Measurements from ENCODE around the gene PCBP2. TPM values are rescaled to one million over a fixed set of nuclear protein-coding genes. Genes with fewer than 3 reads are reported as not detected.

PCBP2 gene
- polyA plus RNA-seq, 3 donors = 79.6 to 588 (median 81.9) TPM

- DNase-seq = no peak
- H3K4me1 ChIP-seq (ENCODE audit: control insufficient read depth in 1 of 2, insufficient read depth in 2 of 2, low read length in 2 of 2) = peaks cover 12 to 17% of the 10 kb centered on the region in 2 donors
- Mint-ChIP-seq H3K27ac (no peak overlapping the region), H3K36me3 (peaks cover 45 to 50% of the 10 kb centered on the region in 2 donors), H3K9me3 (no peaks in the 10 kb centered on the region), H3K27me3 (ENCODE audit: low read depth in 3 of 3) (peaks cover 0 to 3% (median 0%) of the 10 kb centered on the region in 3 donors), H3K4me3 (no peak overlapping the region), H3K4me1 (peaks cover 15% of the 10 kb centered on the region)
- H3K9me3 ChIP-seq (replicated peaks in 1 of 2; ENCODE audit: control insufficient read depth in 1 of 2, insufficient read depth in 1 of 2, low read length in 2 of 2) = no peaks in the 10 kb centered on the region
- 89% methylated on average over 3 of the region's 6 CpGs for WGBS (ENCODE audit: insufficient coverage)
- peak overlapping the region; percentile 88 for H3K4me2 ChIP-seq (replicated peaks; ENCODE audit: extremely low read depth, low read length, poor library complexity, severe bottlenecking)
- intact Hi-C loops (cut with micrococcal nuclease) = loop anchor here (5.0 kb wide), 4 partner anchors 48 to 223 kb away; partner anchors contain the start of genes ATP5MC2 (in 1 of the 2), MYG1 (in 1 of the 2), PFDN5 (in 1 of the 2) and TARBP2 (in 1 of the 2)
- peaks cover 69% of the 10 kb centered on the region for H3K79me2 ChIP-seq (ENCODE audit: insufficient read depth, low read length)
- H3K9ac ChIP-seq (ENCODE audit: insufficient read depth, low read length, poor library complexity, severe bottlenecking) = no peak overlapping the region
- H3K36me3 ChIP-seq (replicated peaks in 1 of 2; ENCODE audit: control insufficient read depth in 1 of 2, insufficient read depth in 2 of 2, low read length in 2 of 2) = peaks cover 52 to 58% of the 10 kb centered on the region in 2 donors
- H3K4me3 ChIP-seq (replicated peaks in 1 of 3; ENCODE audit: low read depth in 2 of 3, low read length in 3 of 3) = peak overlapping the region in 1 of 3 experiments; percentile 87
- TF ChIP-seq CTCF (IDR thresholded peaks at IDR 0.05) = no peak
- H3K27ac ChIP-seq (ENCODE audit: low read depth in 1 of 2, low read length in 2 of 2) = peak overlapping the region in 1 of 2 donors; percentile 50
- H2AFZ ChIP-seq (ENCODE audit: insufficient read depth, low read depth, low read length, poor library complexity, severe bottlenecking) = no peak overlapping the region
- peaks cover 77% of the 10 kb centered on the region for H4K20me1 ChIP-seq (ENCODE audit: insufficient read depth, low read length)
- H3K27me3 ChIP-seq (ENCODE audit: control insufficient read depth in 2 of 2, insufficient read depth in 2 of 2, low read length in 2 of 2) = no peaks in the 10 kb centered on the region
Observed at GRCh38 chr12:53453953-53454640, 2.2 kb downstream of the PCBP2 start.

GRCh38 chr12:53454707-53455106 is 2.8 kb downstream of the PCBP2 start:
- Histone ChIP-seq H4K20me1 (ENCODE audit: insufficient read depth, low read length) (peaks cover 83% of the 10 kb centered on the region), H3K9me3 (replicated peaks in 1 of 2; ENCODE audit: control insufficient read depth in 1 of 2, insufficient read depth in 1 of 2, low read length in 2 of 2) (no peaks in the 10 kb centered on the region), H3K36me3 (replicated peaks in 1 of 2; ENCODE audit: control insufficient read depth in 1 of 2, insufficient read depth in 2 of 2, low read length in 2 of 2) (peaks cover 58 to 63% of the 10 kb centered on the region in 2 donors), H3K9ac (ENCODE audit: insufficient read depth, low read length, poor library complexity, severe bottlenecking) (no peak overlapping the region), H3K4me3 (replicated peaks in 1 of 3; ENCODE audit: low read depth in 2 of 3, low read length in 3 of 3) (no peak overlapping the region), H3K27me3 (ENCODE audit: control insufficient read depth in 2 of 2, insufficient read depth in 2 of 2, low read length in 2 of 2) (no peaks in the 10 kb centered on the region), H3K4me1 (ENCODE audit: control insufficient read depth in 1 of 2, insufficient read depth in 2 of 2, low read length in 2 of 2) (peaks cover 12 to 17% of the 10 kb centered on the region in 2 donors), H2AFZ (ENCODE audit: insufficient read depth, low read depth, low read length, poor library complexity, severe bottlenecking) (no peak overlapping the region), H3K79me2 (ENCODE audit: insufficient read depth, low read length) (peaks cover 75% of the 10 kb centered on the region), H3K27ac (ENCODE audit: low read depth in 1 of 2, low read length in 2 of 2) (peak overlapping the region in 1 of 2 donors; percentile 50), H3K4me2 (replicated peaks; ENCODE audit: extremely low read depth, low read length, poor library complexity, severe bottlenecking) (no peak overlapping the region)
- no peak overlapping the region for H3K4me3 Mint-ChIP-seq
- H3K36me3 Mint-ChIP-seq = peaks cover 49 to 56% of the 10 kb centered on the region in 2 donors
- intact Hi-C loops (cut with micrococcal nuclease) = loop anchor here (5.0 kb wide), 4 partner anchors 48 to 223 kb away; partner anchors contain the start of genes ATP5MC2 (in 1 of the 2), MYG1 (in 1 of the 2), PFDN5 (in 1 of the 2) and TARBP2 (in 1 of the 2)
- 100% methylated on average over 1 of the region's 3 CpGs for WGBS (ENCODE audit: insufficient coverage)
- H3K4me1 Mint-ChIP-seq = peaks cover 15% of the 10 kb centered on the region
- no peak for DNase-seq
- no peaks in the 10 kb centered on the region for H3K9me3 Mint-ChIP-seq
- no peak for TF ChIP-seq CTCF (IDR thresholded peaks at IDR 0.05)
- H3K27me3 Mint-ChIP-seq (ENCODE audit: low read depth in 3 of 3) = peaks cover 0 to 3% (median 0%) of the 10 kb centered on the region in 3 donors
- H3K27ac Mint-ChIP-seq = peak overlapping the region in 2 of 7 donors; percentile 31 to 37

All from CD14-positive monocyte (primary cell).